ENCODE data around the gene RPL23. TPM values are rescaled to one million over a fixed set of nuclear protein-coding genes. Genes with fewer than 3 reads are reported as not detected.

RPL23 gene
- total and polyA plus RNA-seq, 9 of the 15 experiments (the other 6 are each of a cell fraction or from before 2014, with no cell fraction given) = 1,745 to 3,667 (median 3,096) TPM

- in situ Hi-C loops (cut with MboI) = no loop called here
- H3K9ac ChIP-seq (ENCODE audit: insufficient read depth in 1 of 2, low read depth in 2 of 2, low read length in 2 of 2) = peak overlapping the region; percentile 83 to 91; a peak in 3 of 4 replicates
- CTCF ChIA-PET (ENCODE audit: low intra/inter-chr PET ratio) = interaction anchor here (0.6 to 0.7 kb wide), 2 partner anchors 192 to 285 kb away, joined by 3 read pairs; no protein-coding TSS in a partner anchor
- TF ChIP-seq SETDB1 (IDR thresholded peaks at IDR 0.05; ENCODE audit: low read length) = no peak
- TF ChIP-seq, protein P1, sequence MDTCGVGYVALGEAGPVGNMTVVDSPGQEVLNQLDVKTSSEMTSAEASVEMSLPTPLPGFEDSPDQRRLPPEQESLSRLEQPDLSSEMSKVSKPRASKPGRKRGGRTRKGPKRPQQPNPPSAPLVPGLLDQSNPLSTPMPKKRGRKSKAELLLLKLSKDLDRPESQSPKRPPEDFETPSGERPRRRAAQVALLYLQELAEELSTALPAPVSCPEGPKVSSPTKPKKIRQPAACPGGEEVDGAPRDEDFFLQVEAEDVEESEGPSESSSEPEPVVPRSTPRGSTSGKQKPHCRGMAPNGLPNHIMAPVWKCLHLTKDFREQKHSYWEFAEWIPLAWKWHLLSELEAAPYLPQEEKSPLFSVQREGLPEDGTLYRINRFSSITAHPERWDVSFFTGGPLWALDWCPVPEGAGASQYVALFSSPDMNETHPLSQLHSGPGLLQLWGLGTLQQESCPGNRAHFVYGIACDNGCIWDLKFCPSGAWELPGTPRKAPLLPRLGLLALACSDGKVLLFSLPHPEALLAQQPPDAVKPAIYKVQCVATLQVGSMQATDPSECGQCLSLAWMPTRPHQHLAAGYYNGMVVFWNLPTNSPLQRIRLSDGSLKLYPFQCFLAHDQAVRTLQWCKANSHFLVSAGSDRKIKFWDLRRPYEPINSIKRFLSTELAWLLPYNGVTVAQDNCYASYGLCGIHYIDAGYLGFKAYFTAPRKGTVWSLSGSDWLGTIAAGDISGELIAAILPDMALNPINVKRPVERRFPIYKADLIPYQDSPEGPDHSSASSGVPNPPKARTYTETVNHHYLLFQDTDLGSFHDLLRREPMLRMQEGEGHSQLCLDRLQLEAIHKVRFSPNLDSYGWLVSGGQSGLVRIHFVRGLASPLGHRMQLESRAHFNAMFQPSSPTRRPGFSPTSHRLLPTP (IDR thresholded peaks at IDR 0.05; ENCODE audit: borderline replicate concordance, extremely low read depth, insufficient read length) = peak; percentile 5
- peak; percentile 9; the same call in 1 of the 2 replicates for TF ChIP-seq SMARCA4 (IDR thresholded peaks at IDR 0.05)
- no peak; the same call in 1 of the 2 replicates for TF ChIP-seq ZFX (CRISPR knock-in tag; IDR thresholded peaks at IDR 0.05)
- TF ChIP-seq DPF2 (IDR thresholded peaks at IDR 0.05) = 0 out of 2 replicates have a peak, but pooled peaks have one; percentile 29
- no peak for TF ChIP-seq ZNF316 (IDR thresholded peaks at IDR 0.05)
- no peak for TF ChIP-seq ZNF75A (CRISPR knock-in tag; IDR thresholded peaks at IDR 0.05)
- TF ChIP-seq BRD9 (IDR thresholded peaks at IDR 0.05; ENCODE audit: low read depth, partially characterized antibody) = peak; percentile 55
- TF ChIP-seq, protein P2, sequence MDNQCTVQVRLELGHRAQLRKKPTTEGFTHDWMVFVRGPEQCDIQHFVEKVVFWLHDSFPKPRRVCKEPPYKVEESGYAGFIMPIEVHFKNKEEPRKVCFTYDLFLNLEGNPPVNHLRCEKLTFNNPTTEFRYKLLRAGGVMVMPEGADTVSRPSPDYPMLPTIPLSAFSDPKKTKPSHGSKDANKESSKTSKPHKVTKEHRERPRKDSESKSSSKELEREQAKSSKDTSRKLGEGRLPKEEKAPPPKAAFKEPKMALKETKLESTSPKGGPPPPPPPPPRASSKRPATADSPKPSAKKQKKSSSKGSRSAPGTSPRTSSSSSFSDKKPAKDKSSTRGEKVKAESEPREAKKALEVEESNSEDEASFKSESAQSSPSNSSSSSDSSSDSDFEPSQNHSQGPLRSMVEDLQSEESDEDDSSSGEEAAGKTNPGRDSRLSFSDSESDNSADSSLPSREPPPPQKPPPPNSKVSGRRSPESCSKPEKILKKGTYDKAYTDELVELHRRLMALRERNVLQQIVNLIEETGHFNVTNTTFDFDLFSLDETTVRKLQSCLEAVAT (IDR thresholded peaks at IDR 0.05) = peak in 1 of 2 experiments; percentile 79; a peak in 2 of 4 replicates
- peak; percentile 51 for TF ChIP-seq NFIC (IDR thresholded peaks at IDR 0.05)
- TF ChIP-seq, protein P3, sequence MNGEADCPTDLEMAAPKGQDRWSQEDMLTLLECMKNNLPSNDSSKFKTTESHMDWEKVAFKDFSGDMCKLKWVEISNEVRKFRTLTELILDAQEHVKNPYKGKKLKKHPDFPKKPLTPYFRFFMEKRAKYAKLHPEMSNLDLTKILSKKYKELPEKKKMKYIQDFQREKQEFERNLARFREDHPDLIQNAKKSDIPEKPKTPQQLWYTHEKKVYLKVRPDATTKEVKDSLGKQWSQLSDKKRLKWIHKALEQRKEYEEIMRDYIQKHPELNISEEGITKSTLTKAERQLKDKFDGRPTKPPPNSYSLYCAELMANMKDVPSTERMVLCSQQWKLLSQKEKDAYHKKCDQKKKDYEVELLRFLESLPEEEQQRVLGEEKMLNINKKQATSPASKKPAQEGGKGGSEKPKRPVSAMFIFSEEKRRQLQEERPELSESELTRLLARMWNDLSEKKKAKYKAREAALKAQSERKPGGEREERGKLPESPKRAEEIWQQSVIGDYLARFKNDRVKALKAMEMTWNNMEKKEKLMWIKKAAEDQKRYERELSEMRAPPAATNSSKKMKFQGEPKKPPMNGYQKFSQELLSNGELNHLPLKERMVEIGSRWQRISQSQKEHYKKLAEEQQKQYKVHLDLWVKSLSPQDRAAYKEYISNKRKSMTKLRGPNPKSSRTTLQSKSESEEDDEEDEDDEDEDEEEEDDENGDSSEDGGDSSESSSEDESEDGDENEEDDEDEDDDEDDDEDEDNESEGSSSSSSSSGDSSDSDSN (IDR thresholded peaks at IDR 0.05; ENCODE audit: borderline replicate concordance in 1 of 2, low read depth in 2 of 2, low read length in 2 of 2) = 0 out of 4 replicates have a peak, but pooled peaks of 1 of the 2 experiments have one; percentile 35
- TF ChIP-seq NR2C1 (IDR thresholded peaks at IDR 0.05) = peak; percentile 76
- peak; percentile 76 for TF ChIP-seq NR2C1 (tag; IDR thresholded peaks at IDR 0.05)
These were observed 14.7 kb upstream of the RPL23 start for GRCh38 chr17:38867968-38868816.

More at GRCh38 chr17:38867968-38868816, 14.7 kb upstream of the RPL23 start:
- intact Hi-C loops (cut with micrococcal nuclease) = loop anchor here (2.0 to 10.0 kb wide), 4 partner anchors 33 to 284 kb away; partner anchors contain the start of genes EPOP, PLXDC1 and PSMB3
- Histone ChIP-seq H2AFZ (ENCODE audit: low read depth, low read length) (peak overlapping the region; percentile 86), H3K9me3 (replicated peaks; ENCODE audit: control insufficient read depth, insufficient read depth, low read depth, low read length) (no peaks in the 10 kb centered on the region), H3K4me3 (peak overlapping the region; percentile 97), H3K36me3 (ENCODE audit: control insufficient read depth, insufficient read depth, low read length) (peaks cover 15% of the 10 kb centered on the region; the same call in 2 of the 3 replicates), H3K4me1 (replicated peaks in 1 of 2; ENCODE audit: control insufficient read depth in 2 of 2, insufficient read depth in 2 of 2, low read length in 2 of 2) (peaks cover 18 to 36% of the 10 kb centered on the region in 2 experiments), H3K79me2 (ENCODE audit: control insufficient read depth, insufficient read depth, low read length) (peaks cover 32% of the 10 kb centered on the region), H4K20me1 (replicated peaks; ENCODE audit: control insufficient read depth, insufficient read depth, low read length) (peaks cover 17% of the 10 kb centered on the region), H3K27ac (ENCODE audit: extremely low read depth, low read depth, low read length) (peak overlapping the region; percentile 48), H3K9me1 (ENCODE audit: control insufficient read depth, insufficient read depth, low read length) (peaks cover 8% of the 10 kb centered on the region), H3K4me2 (ENCODE audit: insufficient read depth, low read length) (peak overlapping the region; percentile 85), H3K27me3 (ENCODE audit: control insufficient read depth in 2 of 2, insufficient read depth in 2 of 2, low read length in 2 of 2) (no peaks in the 10 kb centered on the region)
- TSS peak; percentile 45 for BruUV-seq (replicated peaks)
- POLR2A ChIA-PET = interaction anchor here (0.5 to 5.0 kb wide), 7 partner anchors 7 to 306 kb away, joined by 3 to 70 read pairs (median 4); partner anchors contain the start of gene RPL23
- FAIRE-seq = peak; percentile 80
- 3% methylated on average over 24 of the region's 25 CpGs for WGBS (ENCODE audit: insufficient coverage, low coverage, missing lambda C conversion rate)
- peak in 2 of 4 experiments; percentile 45 to 70 for DNase-seq (ENCODE audit: extremely low read depth in 1 of 4, low spot score in 3 of 4)
- peak; percentile 1; the same call in 2 of the 3 replicates for ATAC-seq
